SK-N-MC (cell line): ENCODE measurements around the gene B3GNT7.

Source experiments
- EZH2 ChIP-seq: fragments of 200-600 bp; sonication (generic); IDR thresholded peaks from one replicate; pipeline ENCODE4 v1.6.1; 2017; ENCODE audit warnings: antibody characterized with exemption
- FOXP2 ChIP-seq: optimal IDR thresholded peaks from 2 replicates; pipeline ENCODE3; 2011; ENCODE audit warnings: mild to moderate bottlenecking, moderate library complexity; ENCODE audit not compliant: insufficient read depth; ENCODE audit errors: extremely low read length, control extremely low read depth

DNA sequence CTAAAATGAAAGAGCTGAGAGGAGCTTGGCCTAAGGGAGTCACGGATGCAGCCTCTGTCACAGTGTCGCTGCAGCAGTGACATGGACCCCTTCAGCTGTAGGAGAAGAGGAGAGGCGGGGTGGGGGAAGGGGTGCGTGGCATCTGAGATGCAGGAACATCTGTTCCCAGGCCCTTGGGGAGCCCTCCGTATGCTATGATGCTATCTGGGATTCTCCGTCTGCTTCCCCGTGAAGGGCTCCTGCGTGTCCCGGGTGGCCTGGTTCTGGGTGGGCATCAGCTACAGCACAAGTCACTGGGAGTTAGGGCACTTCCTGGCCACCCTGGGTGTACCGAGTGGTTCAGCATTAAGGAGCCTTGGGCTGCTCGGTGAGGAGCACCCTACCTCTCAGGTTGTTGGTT lies 35.6 kb upstream of the B3GNT7 start:
- TF ChIP-seq EZH2: no peak
- no peak for TF ChIP-seq FOXP2
